ENCODE results near the gene KCNQ1.

The KCNQ1 gene

DNA sequence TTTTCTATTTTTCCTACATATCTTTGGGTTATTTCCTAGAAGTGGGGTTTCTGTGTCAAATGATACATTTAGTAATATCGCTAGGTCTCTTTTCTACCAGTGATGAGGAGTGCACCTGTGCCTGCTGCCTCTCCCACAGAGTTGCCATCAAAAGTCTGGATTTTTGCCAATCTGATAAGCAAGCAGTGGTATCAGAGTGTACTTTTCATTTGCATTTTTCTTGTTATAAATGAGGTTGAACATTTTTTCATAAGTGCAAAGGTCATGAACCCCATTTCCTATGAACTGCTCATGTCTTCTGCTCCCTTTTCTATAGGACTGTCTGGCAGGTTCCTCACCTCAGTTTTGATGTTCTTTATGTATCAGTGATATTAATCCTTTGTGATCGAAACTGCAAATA lies 2.2 kb upstream of the KCNQ1 start:
- no peak for DNase-seq (ENCODE audit: low read depth in 4 of 4, low spot score in 1 of 4)

DNA sequence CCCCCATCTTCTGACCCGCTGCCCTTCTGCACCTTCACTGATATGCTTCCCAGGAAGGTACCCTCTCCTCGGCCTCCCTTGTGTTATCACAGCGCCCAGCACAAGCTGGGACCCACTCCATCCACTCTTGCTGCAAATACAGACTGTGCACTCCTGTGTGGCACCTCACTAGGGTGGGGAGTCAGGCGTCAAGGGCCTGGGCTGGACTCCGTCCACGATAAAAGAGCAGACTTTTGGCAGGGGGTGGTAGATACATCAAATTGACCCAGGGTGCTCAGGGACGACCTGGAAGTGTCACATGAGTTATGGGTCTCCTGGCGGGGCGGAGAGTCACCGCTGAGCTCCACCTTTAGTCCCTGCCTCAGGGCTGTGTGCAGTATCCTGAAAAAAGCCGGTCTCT lies 1.4 kb upstream of the KCNQ1 start:
- DNase-seq (ENCODE audit: low read depth in 4 of 4, low spot score in 1 of 4) = no peak

DNA sequence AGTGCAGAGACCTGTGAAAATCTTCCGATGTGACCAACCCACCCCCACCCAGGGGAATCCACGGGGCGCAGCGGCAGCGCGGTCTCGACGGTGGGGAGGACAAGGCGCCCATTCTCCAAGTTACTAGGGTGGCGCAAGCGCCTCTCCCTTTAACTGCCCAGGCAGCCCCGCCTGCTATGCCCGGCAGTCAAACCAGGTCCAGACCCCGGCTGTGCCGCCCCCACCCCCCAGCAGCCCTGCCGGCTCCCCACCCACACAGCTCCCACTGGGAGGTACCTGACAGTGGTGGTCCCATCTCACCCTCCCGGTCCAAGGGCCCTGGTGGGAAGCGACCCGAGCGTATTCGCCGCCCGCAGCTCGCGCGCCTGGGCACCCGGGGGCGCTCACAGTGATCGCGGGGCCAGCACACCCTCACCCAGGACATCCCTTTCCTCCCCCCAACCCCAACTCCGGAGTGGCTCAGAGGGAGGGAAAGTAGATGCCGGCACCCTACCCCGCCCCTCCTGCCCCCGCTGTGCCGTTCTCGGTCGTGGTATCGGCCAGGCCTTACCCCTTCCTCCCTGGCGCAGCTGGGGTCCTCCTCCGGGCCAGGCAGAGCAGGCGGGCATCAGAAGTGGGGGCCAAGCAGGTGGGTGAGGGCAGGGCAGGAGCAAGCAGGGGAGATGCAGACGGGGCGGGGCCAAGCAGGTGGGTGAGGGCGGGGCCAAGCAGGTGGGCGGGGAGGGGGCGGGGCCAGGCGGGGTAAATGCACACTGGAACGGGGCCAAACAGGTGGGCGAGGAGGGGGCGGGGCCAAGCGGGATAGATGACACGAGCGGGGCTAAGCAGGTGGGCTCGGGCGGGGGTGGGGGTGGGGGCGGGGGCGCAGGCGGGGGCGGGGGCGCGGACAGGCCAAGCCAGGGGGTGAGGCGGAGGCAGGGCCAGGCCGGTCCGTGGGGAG lies 657 bp upstream of the KCNQ1 start, which contains the start of gene TRPM5:
TRPM5 (minus strand) TSS at position 634 of the 940 bp plus-strand sequence. CDS start 21,478 bp downstream, outside the sequence.
- peak; percentile 59 to 74 (median 62) for DNase-seq (ENCODE audit: low read depth in 4 of 4, low spot score in 1 of 4)

DNA sequence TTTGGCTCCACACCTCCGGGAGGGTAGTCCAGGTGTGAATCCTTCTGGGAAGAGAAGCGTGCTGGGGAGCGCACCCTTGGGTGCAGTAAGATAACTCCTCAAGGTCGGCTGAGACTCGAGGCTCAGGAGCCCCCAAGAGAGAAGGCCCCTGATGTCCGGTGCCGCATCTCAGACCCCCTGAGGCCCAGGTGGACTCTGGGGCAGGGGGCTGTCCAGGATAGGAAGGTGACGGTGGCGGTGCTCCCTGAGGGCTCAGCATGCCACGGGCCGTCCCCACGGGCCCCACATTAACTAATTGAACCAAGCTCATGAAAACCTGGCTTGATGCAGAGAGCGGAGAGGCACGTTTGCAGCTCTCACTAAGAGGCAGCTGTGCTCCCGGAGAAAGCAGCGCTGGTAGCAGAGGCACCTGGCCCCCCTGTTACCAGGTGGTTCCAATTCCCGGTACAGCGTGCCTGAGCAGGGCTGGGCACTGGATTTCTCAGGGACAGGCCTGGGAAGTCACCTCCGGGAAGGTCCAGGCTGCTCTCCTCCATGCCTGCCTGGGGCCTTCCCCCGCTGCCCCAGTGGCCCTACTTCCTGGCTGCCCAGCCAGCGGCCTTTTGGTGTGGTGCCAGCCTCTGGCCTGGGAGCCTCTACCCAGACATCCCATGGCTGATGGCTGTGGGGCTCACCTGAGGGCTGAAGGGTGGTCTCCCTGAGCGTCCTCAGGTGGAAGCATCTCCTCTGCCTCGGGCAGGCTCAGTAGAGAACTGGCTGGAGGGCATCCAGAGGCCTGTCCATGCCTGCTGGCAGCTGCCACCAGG lies 1.1 kb downstream of the KCNQ1 start:
- DNase-seq (ENCODE audit: low read depth in 4 of 4, low spot score in 1 of 4) = no peak

DNA sequence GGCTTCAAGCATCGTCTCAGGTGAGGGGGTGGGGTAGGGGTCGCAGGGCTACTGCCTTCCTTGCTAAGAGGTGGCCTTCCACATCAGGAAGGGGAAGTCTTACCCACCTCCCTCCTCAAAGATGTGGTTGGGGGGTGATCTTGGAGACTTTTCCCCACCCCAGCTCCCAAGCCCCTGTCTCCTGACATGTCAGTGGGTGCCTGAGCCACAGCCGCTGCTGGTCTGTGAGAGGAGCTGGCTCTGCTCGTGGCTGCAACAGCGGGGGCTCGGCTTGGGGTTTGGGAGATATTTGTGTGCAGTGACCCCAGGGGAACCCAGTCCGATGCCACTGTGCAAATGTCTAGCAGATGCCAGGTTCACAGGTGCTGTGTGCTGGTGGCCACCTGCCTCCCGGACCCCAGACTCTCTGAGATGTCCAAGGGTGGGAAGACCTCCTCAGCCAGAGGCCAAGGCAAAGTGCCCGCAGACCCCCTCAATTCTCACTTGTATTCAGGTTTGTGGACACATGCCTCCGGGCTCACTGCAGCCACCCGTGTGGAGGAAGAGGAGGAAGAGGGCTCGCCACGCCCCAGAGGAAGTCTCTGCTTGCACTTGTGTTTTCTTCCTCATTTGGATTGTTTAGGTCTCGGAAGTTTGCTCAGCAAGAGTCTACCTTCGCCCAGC lies 1.9 kb downstream of the KCNQ1 start:
- DNase-seq (ENCODE audit: low read depth in 4 of 4, low spot score in 1 of 4) = no peak

DNA sequence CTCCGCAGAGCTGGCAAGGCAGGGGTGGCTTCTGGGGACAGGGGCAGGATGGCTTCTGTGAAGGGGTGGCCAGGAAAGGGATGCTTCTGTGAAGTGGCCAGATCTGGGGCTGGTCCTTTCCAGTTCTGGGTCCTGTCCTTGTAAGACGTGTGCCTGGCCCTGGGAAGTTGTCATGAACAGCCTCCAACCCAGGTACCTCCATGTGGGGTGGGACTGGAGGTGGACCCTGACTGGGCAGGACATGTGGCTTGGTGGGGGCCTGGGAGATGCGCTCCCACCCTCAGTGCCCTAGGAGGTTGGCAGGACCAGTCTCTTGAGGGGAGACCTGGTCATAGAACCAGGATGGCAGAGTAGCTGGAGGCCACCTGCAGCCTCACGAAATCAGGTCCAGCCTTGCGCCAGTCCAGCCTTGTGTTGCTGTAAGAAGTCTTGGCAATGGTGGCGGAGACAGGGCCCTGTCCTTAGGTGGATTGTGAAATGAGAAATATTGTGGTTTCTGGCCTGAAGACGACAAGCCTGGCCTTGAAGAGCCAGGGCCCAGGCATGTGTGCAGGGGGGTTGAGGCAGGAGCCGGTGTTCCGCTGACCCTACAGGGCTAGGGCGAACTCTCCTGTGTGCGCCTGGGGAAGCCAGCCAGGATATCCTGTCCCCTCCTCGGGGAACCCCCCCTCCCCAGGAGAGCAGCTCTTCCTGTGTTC lies 2.6 kb downstream of the KCNQ1 start:
- DNase-seq (ENCODE audit: low read depth in 4 of 4, low spot score in 1 of 4) = no peak

DNA sequence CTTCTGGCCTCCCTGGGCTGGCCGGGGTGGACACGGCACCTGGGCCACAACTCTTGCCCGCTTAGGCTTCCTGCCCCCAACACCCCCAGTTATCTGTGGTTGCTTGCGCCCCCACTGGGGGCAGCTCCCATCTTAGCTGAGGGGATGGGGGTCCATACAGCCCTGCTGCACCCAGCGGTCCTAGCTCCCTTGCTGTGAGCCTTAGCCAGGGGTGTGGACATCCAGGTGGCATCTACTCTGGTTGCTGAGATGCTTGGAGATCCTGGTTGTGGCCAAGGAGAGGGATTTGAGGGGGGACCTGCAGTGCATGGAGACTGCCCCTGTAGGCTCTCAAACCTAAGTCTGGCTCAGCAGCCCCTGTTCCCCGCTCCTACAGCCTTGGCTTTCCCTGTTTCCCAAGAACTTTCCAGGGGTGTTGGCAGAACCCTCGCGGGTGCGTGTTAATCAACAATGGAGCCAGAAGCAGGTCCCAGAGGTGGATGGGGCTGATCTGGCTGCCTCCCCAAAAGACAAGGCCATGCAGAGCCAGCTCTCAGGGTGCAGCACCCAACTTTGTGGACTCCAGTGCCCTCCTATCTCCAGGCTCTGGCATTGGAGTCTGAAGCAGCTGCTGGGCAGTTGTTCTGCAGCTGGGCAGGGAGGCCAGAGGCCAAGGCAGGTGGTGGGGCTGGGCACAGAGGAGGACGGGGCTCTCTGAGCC lies 3.3 kb downstream of the KCNQ1 start:
- DNase-seq (ENCODE audit: low read depth in 4 of 4, low spot score in 1 of 4) = no peak

DNA sequence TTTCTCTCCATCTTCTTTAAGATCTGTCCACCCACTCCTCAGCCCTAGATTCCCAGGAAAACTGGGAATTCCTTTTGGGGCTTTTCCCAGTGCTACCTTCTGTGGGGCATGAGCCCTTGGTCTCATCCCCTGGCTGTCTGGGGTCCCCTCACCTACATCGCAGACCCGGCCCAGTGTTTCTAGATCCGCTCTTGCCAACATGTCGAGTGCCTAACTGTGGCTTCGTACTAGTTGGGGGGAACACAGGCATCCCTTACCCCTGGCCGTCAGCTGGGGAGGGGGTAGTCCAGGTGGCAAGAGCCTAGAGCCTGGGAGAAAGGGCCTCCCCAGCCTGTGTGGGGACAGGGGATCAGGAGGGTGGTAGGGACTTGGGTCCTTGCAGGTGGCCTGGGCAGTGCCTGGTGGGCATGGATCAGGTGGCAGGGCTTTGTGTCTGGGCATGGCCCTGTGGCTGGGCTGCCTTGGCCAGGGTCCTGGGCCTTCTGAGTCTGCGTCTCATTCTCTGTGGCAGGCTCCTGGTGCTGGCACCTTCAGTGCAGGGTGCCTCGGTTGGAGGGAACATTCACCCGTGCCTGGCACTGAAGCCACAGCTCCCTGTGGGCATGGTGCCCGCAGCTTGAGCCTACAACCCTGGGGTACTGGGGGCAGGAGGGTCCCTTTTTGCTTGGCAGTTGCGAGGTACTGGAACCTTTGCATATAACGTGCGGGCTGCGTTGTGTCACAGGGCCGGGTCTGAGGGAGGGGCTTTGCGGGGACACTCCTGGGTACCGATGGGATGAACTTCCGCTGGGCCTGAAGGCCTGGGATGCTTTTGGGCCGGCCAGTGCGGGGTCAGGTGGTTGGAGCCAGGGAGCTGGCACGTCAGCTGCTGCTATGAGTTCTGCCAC lies 4.1 kb downstream of the KCNQ1 start:
- DNase-seq (ENCODE audit: low read depth in 4 of 4, low spot score in 1 of 4) = no peak

DNA sequence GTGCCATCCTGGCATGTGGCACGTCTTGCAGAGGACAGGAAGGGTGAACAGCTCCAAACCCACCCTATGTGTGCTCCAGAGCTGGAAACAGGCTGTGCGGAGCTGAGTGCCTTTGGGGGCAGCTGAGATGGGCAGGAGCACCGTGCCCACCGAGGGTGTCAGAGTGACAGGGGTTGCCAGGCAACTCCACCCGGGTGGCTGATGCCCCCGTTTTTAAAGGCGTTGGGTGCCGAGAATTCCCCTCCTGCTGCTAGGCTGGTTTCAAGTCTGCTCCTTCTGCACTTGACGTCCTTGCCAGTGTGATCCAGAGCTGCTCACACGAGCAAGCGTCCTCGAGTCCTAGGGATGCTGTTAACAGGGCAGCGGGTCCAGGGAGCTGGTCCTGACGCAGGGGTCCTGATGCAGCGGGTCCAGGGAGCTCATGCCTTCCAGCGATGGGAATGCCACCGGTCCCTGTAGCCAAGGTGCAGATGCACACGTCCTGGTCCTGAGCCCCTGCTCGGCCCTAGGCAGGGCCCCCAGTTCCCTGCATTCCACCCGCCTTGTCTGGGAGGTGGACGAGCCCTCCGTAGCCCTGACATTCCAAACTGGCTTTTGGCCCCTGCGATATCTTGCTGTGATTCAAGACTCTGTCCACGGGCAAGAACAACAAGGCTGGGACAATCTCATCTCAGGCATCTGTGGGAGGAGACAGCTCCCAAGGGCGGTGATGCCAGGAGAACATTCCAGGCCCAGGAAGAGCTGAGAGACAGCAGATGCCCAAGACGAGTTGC lies 4.9 kb downstream of the KCNQ1 start:
- no peak for DNase-seq (ENCODE audit: low read depth in 4 of 4, low spot score in 1 of 4)

DNA sequence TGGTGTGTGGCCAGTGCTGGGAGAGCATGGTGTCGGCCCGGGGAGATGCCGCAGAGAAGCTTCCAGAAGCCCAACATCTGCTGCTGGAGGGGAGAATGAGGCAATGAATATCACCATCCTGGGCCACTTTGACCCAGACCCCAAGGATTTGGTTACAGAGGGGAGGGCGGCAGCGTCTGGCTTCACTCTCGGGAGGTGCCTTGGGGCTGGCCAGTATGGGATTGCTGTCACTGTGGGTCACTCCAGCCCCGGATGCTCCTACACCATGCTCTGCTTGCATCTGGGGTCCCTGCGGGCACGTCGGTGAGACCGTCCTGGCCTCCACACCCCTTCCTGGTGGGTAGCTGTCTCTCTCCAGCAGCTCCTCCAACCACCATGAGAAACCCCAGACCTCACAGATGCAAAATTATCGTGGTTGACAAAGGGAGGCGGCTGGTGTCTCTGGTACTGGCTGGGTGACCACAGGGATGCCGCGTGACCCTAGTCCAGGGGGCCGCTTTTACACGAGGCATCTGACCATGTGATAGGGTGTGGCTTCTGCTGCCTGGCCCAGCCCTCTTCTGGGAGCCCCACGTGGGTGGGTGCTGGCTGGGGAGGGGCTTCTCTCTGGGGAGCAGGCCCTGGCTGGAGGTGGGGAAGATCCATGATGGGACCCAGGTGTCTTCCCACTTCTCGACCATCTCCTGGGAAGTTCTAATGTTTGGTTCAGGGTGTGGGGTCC lies 5.7 kb downstream of the KCNQ1 start:
- DNase-seq (ENCODE audit: low read depth in 4 of 4, low spot score in 1 of 4) = no peak

DNA sequence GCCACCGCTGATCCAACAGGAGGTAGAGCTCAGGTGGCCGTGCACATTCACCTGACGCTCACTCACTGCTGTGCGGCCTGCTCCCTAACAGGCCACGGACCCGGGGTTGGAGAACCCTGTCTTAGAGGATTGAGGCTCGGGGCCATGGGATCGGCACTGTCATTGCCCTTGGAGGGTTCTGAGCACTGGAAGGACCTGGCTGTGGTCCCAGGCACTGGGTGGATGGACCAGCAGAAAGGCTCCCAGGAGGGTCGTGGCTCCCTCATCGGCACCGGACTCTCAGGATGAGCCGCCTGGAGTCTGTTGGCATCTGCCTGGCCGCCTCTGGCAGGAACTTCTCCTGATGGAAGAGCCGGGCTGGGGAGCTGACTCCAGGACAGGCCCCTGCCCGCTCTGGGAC lies 6.5 kb downstream of the KCNQ1 start:
- DNase-seq (ENCODE audit: low read depth in 4 of 4, low spot score in 1 of 4) = no peak

DNA sequence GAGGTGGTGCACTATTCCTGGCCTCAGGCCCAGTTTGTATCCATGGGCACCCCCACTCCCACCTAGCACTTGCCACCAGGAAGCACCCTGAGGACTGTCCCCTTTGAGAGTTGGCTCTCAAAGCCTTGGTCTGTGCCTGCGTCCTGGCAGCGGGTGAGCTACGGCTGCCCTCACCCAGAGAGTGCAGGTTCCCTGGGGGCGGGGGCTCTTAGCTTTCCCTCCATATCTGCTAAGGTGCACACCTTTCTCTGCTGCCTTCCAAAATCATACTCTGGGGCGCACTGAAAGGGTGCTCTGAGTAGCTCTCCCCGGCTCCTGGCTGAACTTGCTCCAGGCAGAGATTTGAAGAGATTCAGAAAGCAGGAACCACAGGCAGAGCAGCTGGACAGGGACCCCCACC lies 7.1 kb downstream of the KCNQ1 start:
- DNase-seq (ENCODE audit: low read depth in 4 of 4, low spot score in 1 of 4) = no peak

DNA sequence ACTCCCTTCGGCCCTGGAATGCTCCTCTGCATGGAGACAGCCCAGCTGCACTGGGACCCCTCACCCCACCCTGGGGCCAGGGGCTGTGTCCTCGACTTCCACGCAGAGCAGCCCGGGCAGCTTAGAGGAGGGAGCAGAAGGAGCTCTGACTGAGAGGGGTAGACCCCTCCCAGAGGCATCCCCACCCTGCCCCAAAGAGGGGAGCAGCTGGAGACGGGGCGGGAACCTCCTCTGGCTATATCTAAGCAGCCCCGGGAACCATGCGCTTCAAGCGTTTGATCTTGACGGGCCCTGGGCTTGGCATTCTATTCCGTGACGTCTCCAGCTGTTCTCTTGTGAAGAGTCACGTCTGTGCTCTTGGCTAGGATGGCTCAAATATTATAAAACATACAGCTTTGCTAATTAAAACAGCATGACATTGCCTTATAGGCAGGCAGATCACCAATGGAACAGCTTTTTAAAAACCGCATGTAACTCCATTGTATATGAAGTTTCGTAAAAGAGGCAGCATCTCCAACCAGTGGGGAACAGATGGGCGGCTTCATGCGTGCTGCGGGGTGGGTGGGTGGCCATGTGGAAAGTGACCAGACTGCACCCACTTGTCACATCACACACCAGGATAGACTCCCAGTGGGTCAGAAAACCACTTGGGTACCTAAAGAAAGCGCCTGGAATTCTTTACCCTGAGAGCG lies 7.7 kb downstream of the KCNQ1 start:
- no peak for DNase-seq (ENCODE audit: low read depth in 4 of 4, low spot score in 1 of 4)

DNA sequence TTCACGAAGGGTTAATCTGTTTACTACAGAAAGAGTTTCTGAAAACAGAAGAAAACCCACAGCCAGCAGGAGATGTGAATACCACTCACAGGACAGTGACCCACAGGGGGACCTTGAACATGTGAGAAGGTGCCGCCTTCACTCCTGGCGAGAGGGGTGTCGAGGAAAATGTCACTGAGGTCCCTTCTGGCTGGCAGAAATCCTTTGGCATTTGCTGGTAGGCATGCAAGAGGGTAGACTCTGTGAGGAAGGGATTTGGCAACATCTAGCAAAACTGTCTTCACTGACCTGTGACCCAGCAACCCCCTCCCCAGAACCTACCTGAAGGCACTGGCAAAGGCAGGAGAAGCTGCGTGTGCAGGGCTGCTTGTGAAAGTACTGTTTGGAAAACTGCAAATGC lies 8.6 kb downstream of the KCNQ1 start:
- no peak for DNase-seq (ENCODE audit: low read depth in 4 of 4, low spot score in 1 of 4)

DNA sequence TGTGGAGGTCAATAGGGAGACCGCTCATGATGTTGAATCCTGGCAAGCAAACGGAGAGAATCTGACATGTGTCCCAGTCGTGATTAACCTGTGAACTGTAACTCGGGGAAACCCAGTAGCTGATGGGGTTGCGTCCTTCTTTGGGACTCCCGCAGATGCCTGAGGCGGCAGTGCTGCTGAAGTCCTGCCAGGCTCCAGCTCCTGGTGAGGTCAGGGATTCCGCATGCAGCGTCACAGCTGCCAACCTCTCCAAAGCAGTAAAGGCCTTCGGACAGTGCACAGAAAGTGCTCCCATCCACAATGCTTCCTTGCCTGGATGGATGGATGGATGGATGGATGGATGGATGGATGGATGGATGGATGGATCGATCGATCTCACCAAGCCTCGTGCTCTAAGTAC lies 13.5 kb downstream of the KCNQ1 start:
- no peak for DNase-seq (ENCODE audit: low read depth in 4 of 4, low spot score in 1 of 4)

DNA sequence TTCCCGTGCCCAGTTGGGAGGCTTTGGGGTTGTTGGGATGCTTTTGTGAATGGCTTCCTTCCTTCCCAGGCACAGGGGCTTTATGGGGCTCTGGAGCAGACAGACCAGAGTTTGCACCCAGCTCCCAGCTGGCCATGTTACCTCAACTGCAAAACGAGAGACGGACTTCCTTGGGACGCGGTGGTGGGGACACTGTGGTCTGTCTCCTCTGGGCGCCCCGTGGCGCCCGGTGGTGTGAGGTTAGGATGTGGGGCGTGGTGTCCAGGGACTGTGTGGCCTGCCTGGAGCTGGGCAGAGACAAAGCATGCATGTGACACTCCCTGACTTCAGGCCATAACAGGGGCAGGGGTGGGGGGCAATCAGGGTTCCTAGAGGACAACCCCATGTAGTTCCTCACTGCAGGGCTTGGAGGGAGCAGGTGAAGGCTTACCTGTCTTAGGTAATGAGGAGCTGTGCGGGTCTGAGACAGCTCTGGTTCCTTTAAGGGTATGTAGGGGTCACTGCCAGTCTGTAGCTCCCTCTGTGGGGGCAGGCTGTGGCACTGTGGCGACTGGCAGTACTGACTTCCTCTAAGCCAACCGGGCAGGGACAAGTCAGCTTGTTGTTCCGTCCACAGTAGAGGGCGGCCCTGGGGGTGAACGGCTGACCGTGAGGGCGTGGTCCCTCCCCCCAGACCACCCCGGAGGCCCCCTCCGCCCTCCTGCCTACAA lies 14.4 kb downstream of the KCNQ1 start:
- no peak for DNase-seq (ENCODE audit: low read depth in 4 of 4, low spot score in 1 of 4)
